Stomach (tissue), 9 donors: ENCODE data around the gene MYO5C. TPM values are rescaled to one million over a fixed set of nuclear protein-coding genes. Genes with fewer than 3 reads are reported as not detected.

Experiments used
- DNase-seq, 2 donors: peaks; one replicate each; pipeline versions ENCODE4 v3.0.0 to v3.0.0-alpha.2; 2013 to 2019
- H3K27ac ChIP-seq, 5 donors: fragments of 200-600 bp in 4 of 5; sonication (generic) in 4 of 5; one replicate each; pipeline ENCODE4 v1.5.1; 2013 to 2019; ENCODE audit warnings: mild to moderate bottlenecking in 1 of 5, moderate library complexity in 1 of 5
- H3K27me3 ChIP-seq, 3 donors: fragments of 200-600 bp; sonication (generic); one replicate each; pipeline ENCODE4 v1.5.1; 2017 to 2019; ENCODE audit warnings: mixed run types in 1 of 3
- H3K36me3 ChIP-seq, 4 donors: fragments of 200-600 bp; sonication (generic); 1 replicate in 3 of 4; 2 replicates in 1 of 4; pipeline ENCODE4 v1.5.1; 2016 to 2019
- H3K4me1 ChIP-seq, 4 donors: fragments of 200-600 bp; sonication (generic); one replicate each; pipeline ENCODE4 v1.5.1; 2016 to 2019
- H3K4me3 ChIP-seq, 4 donors: fragments of 200-600 bp; sonication (generic) in 3 of 4; one replicate each; pipeline ENCODE4 v1.5.1; 2016 to 2019; ENCODE audit warnings: mild to moderate bottlenecking in 1 of 4
- H3K9me3 ChIP-seq, 4 donors: fragments of 200-600 bp; sonication (generic); one replicate each; pipeline ENCODE4 v1.5.1; 2016 to 2019
- EP300 ChIP-seq: sonication (generic); formaldehyde crosslinking; IDR thresholded peaks from one replicate; pipeline ENCODE4 v1.6.1; 2017; ENCODE audit warnings: antibody characterized with exemption
- POLR2A ChIP-seq, 4 donors: fragments of 450-650 bp; IDR thresholded peaks; one replicate each; pipeline ENCODE4 v1.6.1; 2016; ENCODE audit warnings: antibody characterized with exemption in 4 of 4, control low read depth in 2 of 4, mild to moderate bottlenecking in 1 of 4, moderate library complexity in 1 of 4
- POLR2AphosphoS5 ChIP-seq, 3 donors: sonication (generic); formaldehyde crosslinking; IDR thresholded peaks; one replicate each; pipeline ENCODE4 v1.6.1; 2016; ENCODE audit warnings: antibody characterized with exemption in 3 of 3
- WGBS, 5 donors: extraction: QIAGEN DNeasy Blood & Tissue Kit in 3 of 5; methylation state at CpG; one replicate each; pipeline versions ENCODE4 v1.1.5 to v1.1.7; 2013 to 2018; 5-methylcytosine and 5-hydroxymethylcytosine counted together
- intact Hi-C: fragments of 100-400 bp; cut with DNase I; formaldehyde crosslinking; loops from one replicate; pipeline ENCODE4 v1.15.1; 2023; ENCODE audit warnings: low total_unique reads
- polyA plus RNA-seq, 3 donors: library from polyadenylated mRNA; stranded (reverse); fragments of 200-250 nt; gene quantifications; one replicate each; pipeline ENCODE4 v1.2.3, GENCODE V29; 2013
- total RNA-seq, 5 donors: library from RNA; depleted of rRNA; stranded (reverse); fragments of >200 nt; gene quantifications; one replicate each; pipeline versions ENCODE4 v1.1.0 to v1.2.3, GENCODE V29; 2014 to 2016
- TF ChIP-seq, protein P1 (sequence below), 7 experiments: fragments of 450-650 bp in 4 of 7; fragments of 200-600 bp in 3 of 7; sonication (generic) in 3 of 7; IDR thresholded peaks; one replicate each; pipeline ENCODE4 v1.5.1; 2016 to 2019; ENCODE audit warnings: antibody characterized with exemption in 7 of 7, control low read depth in 2 of 7, mild to moderate bottlenecking in 1 of 7
- donor health status: healthy with polysubstance abuse.
- donor health status: Bipolar disorder and iron deficiency.
- donor health status: healthy.

MYO5C gene
- total and polyA plus RNA-seq, 8 donors, result 4.3 to 148 (median 25.6) TPM

DNA sequence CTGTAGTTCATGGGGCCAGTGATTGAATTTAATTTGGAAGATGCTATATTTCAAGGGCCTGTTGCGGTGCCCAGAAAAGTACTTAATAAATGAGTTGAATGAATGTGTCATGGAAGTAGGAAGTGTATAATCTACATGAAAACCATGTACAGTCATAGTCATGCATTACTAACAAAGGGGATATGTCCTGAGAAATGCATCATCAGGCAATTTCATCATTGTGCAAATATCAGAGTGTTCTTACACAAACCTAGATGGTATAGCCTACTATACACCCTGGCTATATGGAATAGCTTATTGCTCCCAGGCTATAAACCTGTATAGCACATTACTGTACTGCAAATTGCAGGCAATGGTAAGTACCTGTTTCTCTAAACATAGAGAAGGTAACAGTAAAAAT is 10.7 kb upstream of the MYO5C start:
- DNase-seq, result no peak
- Histone ChIP-seq H3K36me3 (peaks cover 0 to 22% (median 16%) of the 10 kb centered on the region in 4 donors), H3K9me3 (no peaks in the 10 kb centered on the region), H3K27me3 (no peaks in the 10 kb centered on the region), H3K4me1 (no peaks in the 10 kb centered on the region), H3K4me3 (no peak overlapping the region), H3K27ac (no peak overlapping the region)
- TF ChIP-seq POLR2AphosphoS5 (IDR thresholded peaks at IDR 0.05), result no peak
- no peak for TF ChIP-seq POLR2A (IDR thresholded peaks at IDR 0.05)
- no peak for TF ChIP-seq EP300
- TF ChIP-seq, protein P1, sequence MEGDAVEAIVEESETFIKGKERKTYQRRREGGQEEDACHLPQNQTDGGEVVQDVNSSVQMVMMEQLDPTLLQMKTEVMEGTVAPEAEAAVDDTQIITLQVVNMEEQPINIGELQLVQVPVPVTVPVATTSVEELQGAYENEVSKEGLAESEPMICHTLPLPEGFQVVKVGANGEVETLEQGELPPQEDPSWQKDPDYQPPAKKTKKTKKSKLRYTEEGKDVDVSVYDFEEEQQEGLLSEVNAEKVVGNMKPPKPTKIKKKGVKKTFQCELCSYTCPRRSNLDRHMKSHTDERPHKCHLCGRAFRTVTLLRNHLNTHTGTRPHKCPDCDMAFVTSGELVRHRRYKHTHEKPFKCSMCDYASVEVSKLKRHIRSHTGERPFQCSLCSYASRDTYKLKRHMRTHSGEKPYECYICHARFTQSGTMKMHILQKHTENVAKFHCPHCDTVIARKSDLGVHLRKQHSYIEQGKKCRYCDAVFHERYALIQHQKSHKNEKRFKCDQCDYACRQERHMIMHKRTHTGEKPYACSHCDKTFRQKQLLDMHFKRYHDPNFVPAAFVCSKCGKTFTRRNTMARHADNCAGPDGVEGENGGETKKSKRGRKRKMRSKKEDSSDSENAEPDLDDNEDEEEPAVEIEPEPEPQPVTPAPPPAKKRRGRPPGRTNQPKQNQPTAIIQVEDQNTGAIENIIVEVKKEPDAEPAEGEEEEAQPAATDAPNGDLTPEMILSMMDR (IDR thresholded peaks at IDR 0.05), result no peak
- WGBS, 5 donors, result 56 to 100% (median 96%) methylated on average over 1 of the region's 1 CpG
- intact Hi-C loops, result no loop called here

DNA sequence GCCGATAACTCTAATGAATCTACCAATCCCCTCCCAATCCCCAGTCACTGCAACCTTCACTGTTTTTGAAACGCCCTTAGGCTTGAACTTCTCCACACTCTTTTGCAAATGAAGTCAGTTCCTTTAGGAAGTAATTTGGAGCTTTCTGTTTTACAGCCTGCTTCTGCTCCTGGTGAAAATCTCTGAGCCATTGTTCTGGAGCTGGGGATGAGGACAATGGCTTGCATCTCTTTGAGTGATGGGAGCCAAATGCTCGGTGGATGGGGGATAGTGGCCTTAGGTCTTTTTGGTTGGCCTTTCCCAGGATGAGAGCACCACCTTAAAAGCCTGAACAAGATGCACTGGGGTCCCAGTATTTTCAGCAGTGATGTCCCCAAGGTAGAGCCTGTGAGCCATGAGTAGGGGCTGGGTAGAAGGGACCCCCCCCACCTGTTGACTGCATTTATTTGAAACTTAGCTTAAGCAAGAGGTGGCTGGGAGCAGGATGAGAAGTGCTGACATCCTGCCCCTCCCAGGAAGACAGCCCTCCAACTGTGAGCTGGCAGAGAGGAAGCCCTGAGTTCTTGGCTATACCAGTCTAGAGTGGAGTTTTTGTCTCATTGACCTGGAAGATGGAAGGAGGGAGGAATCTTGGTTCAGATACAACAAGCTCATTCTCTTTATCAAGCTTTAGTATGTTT is 7.6 kb upstream of the MYO5C start:
- H3K4me1 ChIP-seq, result no peaks in the 10 kb centered on the region
- H3K36me3 ChIP-seq, result no peaks in the 10 kb centered on the region
- TF ChIP-seq POLR2A (IDR thresholded peaks at IDR 0.05), result no peak
- TF ChIP-seq, protein P1 (IDR thresholded peaks at IDR 0.05), result no peak
- no peak for TF ChIP-seq EP300
- TF ChIP-seq POLR2AphosphoS5 (IDR thresholded peaks at IDR 0.05), result no peak
- DNase-seq, result no peak
- no peaks in the 10 kb centered on the region for H3K9me3 ChIP-seq
- H3K27ac ChIP-seq, result no peak overlapping the region
- no peak overlapping the region for H3K4me3 ChIP-seq
- no peaks in the 10 kb centered on the region for H3K27me3 ChIP-seq
- WGBS, 5 donors, result 65 to 79% (median 71%) methylated on average over 3 of the region's 3 CpGs
- intact Hi-C loops, result no loop called here

DNA sequence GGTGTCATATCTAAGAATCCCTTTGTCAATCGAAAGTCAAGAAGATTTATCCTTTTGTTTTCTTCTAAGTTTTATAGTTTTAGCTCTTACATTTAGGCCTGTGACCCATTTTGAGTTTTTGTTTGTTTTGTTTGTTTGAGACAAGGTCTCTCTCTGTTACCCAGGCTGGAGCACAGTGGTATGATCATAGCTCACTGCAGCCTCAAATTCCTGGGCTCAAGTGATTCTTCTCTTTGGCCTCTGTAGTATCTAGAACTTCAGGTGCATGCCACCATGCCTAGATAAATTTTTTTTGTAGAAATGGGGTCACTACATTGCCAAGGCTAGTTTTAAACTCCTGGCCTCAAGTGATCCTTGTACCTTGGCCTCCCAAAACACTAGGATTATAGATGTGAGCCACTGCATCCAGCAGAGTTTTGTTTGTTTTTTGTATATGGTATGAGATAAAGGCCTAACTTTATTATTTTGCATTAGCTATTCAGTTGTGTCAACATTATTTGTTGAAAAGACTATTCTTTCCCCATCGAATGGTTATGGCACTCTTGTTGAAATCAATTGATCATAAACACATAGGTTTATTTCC is 5.8 kb upstream of the MYO5C start:
- no peaks in the 10 kb centered on the region for H3K27me3 ChIP-seq
- no peak overlapping the region for H3K27ac ChIP-seq
- intact Hi-C loops, result no loop called here
- TF ChIP-seq POLR2A (IDR thresholded peaks at IDR 0.05) (no peak), POLR2AphosphoS5 (IDR thresholded peaks at IDR 0.05) (no peak), EP300 (no peak)
- TF ChIP-seq, protein P1 (IDR thresholded peaks at IDR 0.05), result no peak
- H3K36me3 ChIP-seq, result no peaks in the 10 kb centered on the region
- no peaks in the 10 kb centered on the region for H3K4me1 ChIP-seq
- no peaks in the 10 kb centered on the region for H3K9me3 ChIP-seq
- DNase-seq, result no peak
- WGBS, 5 donors, result 73 to 86% (median 76%) methylated on average over 2 of the region's 2 CpGs
- no peak overlapping the region for H3K4me3 ChIP-seq

DNA sequence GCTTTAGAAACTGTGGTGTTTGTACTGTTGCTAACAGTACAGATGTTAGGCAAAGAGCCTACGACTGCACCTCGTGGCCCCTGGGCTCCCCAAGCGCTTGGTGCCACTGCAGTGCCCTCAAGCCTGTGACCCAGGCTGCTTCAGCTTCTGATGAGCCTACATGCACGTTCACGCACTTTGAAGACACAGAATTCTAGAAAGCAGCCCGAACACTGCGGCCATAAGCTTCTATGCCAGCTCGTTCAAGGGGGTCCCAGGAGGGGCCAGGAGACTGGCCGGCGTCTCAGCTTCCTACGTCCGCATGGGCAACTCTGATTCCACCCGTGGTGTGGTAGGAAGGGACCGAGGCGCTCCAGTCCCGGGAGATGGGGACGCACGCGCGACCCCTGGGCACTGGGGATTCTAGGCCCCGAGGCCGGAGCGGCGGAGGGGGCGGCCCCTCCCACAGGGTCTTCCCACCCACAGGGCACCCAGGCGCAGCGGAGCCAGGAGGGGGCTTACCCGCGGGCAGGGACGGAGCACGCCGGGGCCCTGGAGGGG is 653 bp downstream of the MYO5C start:
- Histone ChIP-seq H3K27me3 (peaks cover 0 to 26% (median 12%) of the 10 kb centered on the region in 3 donors), H3K9me3 (no peaks in the 10 kb centered on the region), H3K4me3 (peak overlapping the region; percentile 56 to 69 (median 58)), H3K4me1 (peaks cover 15 to 41% (median 32%) of the 10 kb centered on the region in 4 donors), H3K27ac (peak overlapping the region; percentile 83 to 94 (median 88)), H3K36me3 (no peaks in the 10 kb centered on the region)
- 3 to 13% (median 5%) methylated on average over 11 to 32 of the region's 32 CpGs for WGBS, 5 donors
- DNase-seq, result peak in 1 of 2 donors; percentile 56
- intact Hi-C loops, result no loop called here
- TF ChIP-seq EP300 (no peak), POLR2A (IDR thresholded peaks at IDR 0.05) (no peak)
- TF ChIP-seq, protein P1 (IDR thresholded peaks at IDR 0.05), result no peak
